ENCODE results near the gene GLT1D1.
"Not testable (repeated sequence)": the region's sequence is repeated elsewhere in the genome, so short reads cannot be mapped to it uniquely, and the experiment has no call there.

GRCh38 chr12:128851429-128851828 lies 1.8 kb upstream of the GLT1D1 start:
- not testable (repeated sequence) for TF ChIP-seq POLR2A, POLR2AphosphoS5, EP300 (IDR thresholded peaks at IDR 0.05)
- TF ChIP-seq, protein P1, sequence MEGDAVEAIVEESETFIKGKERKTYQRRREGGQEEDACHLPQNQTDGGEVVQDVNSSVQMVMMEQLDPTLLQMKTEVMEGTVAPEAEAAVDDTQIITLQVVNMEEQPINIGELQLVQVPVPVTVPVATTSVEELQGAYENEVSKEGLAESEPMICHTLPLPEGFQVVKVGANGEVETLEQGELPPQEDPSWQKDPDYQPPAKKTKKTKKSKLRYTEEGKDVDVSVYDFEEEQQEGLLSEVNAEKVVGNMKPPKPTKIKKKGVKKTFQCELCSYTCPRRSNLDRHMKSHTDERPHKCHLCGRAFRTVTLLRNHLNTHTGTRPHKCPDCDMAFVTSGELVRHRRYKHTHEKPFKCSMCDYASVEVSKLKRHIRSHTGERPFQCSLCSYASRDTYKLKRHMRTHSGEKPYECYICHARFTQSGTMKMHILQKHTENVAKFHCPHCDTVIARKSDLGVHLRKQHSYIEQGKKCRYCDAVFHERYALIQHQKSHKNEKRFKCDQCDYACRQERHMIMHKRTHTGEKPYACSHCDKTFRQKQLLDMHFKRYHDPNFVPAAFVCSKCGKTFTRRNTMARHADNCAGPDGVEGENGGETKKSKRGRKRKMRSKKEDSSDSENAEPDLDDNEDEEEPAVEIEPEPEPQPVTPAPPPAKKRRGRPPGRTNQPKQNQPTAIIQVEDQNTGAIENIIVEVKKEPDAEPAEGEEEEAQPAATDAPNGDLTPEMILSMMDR (IDR thresholded peaks at IDR 0.05) = not testable (repeated sequence)

Measured in upper lobe of left lung (tissue), 4 donors.